Tibial nerve (tissue), 4 donors: ENCODE results near the gene OAS1.

Experiments used
- CTCF ChIP-seq, 5 experiments: fragments of 200-600 bp in 3 of 5; fragments of 450-650 bp in 2 of 5; sonication (generic) in 3 of 5; IDR thresholded peaks; one replicate each; pipeline ENCODE4 v1.5.1; 2016 to 2019; ENCODE audit warnings: antibody characterized with exemption in 5 of 5, mild to moderate bottlenecking in 3 of 5, moderate library complexity in 2 of 5
- EP300 ChIP-seq, 2 donors: sonication (generic); formaldehyde crosslinking; IDR thresholded peaks; one replicate each; pipeline ENCODE4 v1.6.1; 2017; ENCODE audit warnings: antibody characterized with exemption in 2 of 2, mild to moderate bottlenecking in 1 of 2
- POLR2A ChIP-seq, 2 donors: fragments of 450-650 bp; IDR thresholded peaks; one replicate each; pipeline ENCODE4 v1.6.1; 2017; ENCODE audit warnings: antibody characterized with exemption in 2 of 2, mild to moderate bottlenecking in 2 of 2, moderate library complexity in 2 of 2

- no peak for TF ChIP-seq POLR2A (IDR thresholded peaks at IDR 0.05)
- TF ChIP-seq CTCF (IDR thresholded peaks at IDR 0.05), result no peak
- no peak for TF ChIP-seq EP300 (IDR thresholded peaks at IDR 0.05)
Measured at GRCh38 chr12:112862636-112863290, 44.0 kb upstream of the OAS1 start.
